Measurements from ENCODE around the gene SLC25A13.

Gene SLC25A13

DNA sequence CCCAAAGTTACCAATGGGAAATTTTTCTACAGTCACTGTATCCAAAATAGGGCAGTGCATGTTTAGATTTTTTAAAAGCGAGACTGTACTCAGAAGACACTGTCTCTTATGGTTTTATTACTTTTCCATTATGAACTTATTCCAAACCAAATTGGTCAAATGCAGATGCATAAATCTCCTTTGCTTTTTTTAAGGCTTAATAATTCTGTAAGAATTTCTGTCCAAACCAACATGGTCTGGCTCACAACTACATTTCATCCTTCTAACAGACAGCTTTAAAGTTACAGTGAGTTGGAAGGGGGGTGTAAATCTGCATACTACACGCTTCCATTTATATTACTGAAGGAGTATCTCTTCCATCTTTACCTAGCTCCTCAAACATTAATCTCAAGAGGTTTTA is 199.2 kb downstream of the SLC25A13 start:
- ATAC-seq = no peak
- TF ChIP-seq CSDC2 (CRISPR knock-in tag; IDR thresholded peaks at IDR 0.05) = no peak
- TF ChIP-seq RARB (CRISPR knock-in tag; IDR thresholded peaks at IDR 0.05) = no peak
- TF ChIP-seq ZNF8 (CRISPR knock-in tag; IDR thresholded peaks at IDR 0.05) = no peak
- TF ChIP-seq ISL1 (CRISPR knock-in tag; IDR thresholded peaks at IDR 0.05) = no peak
- TF ChIP-seq ZNF70 (CRISPR knock-in tag; IDR thresholded peaks at IDR 0.05) = no peak
- TF ChIP-seq, protein P1, sequence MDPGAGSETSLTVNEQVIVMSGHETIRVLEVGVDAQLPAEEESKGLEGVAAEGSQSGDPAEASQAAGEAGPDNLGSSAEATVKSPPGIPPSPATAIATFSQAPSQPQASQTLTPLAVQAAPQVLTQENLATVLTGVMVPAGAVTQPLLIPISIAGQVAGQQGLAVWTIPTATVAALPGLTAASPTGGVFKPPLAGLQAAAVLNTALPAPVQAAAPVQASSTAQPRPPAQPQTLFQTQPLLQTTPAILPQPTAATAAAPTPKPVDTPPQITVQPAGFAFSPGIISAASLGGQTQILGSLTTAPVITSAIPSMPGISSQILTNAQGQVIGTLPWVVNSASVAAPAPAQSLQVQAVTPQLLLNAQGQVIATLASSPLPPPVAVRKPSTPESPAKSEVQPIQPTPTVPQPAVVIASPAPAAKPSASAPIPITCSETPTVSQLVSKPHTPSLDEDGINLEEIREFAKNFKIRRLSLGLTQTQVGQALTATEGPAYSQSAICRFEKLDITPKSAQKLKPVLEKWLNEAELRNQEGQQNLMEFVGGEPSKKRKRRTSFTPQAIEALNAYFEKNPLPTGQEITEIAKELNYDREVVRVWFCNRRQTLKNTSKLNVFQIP (CRISPR knock-in tag; IDR thresholded peaks at IDR 0.05; ENCODE audit: borderline replicate concordance, low read depth) = no peak
- TF ChIP-seq TCF4 (CRISPR knock-in tag; IDR thresholded peaks at IDR 0.05; ENCODE audit: borderline replicate concordance) = no peak
- no peak for TF ChIP-seq ARNTL (CRISPR knock-in tag; IDR thresholded peaks at IDR 0.05; ENCODE audit: borderline replicate concordance, low read depth)
- no peak for TF ChIP-seq BACH2 (CRISPR knock-in tag; IDR thresholded peaks at IDR 0.05; ENCODE audit: borderline replicate concordance)
- no peak for TF ChIP-seq ZC3H10 (CRISPR knock-in tag; IDR thresholded peaks at IDR 0.05)
- TF ChIP-seq ZNF565 (CRISPR knock-in tag; conservative IDR thresholded peaks at IDR 0.05; ENCODE audit: low read depth) = no peak
- no peak for TF ChIP-seq ESRRG (CRISPR knock-in tag; IDR thresholded peaks at IDR 0.05)
- no peak for TF ChIP-seq OSR1 (CRISPR knock-in tag; IDR thresholded peaks at IDR 0.05)
- TF ChIP-seq, protein P2, sequence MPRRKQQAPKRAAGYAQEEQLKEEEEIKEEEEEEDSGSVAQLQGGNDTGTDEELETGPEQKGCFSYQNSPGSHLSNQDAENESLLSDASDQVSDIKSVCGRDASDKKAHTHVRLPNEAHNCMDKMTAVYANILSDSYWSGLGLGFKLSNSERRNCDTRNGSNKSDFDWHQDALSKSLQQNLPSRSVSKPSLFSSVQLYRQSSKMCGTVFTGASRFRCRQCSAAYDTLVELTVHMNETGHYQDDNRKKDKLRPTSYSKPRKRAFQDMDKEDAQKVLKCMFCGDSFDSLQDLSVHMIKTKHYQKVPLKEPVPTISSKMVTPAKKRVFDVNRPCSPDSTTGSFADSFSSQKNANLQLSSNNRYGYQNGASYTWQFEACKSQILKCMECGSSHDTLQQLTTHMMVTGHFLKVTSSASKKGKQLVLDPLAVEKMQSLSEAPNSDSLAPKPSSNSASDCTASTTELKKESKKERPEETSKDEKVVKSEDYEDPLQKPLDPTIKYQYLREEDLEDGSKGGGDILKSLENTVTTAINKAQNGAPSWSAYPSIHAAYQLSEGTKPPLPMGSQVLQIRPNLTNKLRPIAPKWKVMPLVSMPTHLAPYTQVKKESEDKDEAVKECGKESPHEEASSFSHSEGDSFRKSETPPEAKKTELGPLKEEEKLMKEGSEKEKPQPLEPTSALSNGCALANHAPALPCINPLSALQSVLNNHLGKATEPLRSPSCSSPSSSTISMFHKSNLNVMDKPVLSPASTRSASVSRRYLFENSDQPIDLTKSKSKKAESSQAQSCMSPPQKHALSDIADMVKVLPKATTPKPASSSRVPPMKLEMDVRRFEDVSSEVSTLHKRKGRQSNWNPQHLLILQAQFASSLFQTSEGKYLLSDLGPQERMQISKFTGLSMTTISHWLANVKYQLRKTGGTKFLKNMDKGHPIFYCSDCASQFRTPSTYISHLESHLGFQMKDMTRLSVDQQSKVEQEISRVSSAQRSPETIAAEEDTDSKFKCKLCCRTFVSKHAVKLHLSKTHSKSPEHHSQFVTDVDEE (CRISPR knock-in tag; IDR thresholded peaks at IDR 0.05) = no peak
- TF ChIP-seq ZFP3 (CRISPR knock-in tag; IDR thresholded peaks at IDR 0.05) = no peak
- no peak for TF ChIP-seq ZFP30 (CRISPR knock-in tag; IDR thresholded peaks at IDR 0.05)

DNA sequence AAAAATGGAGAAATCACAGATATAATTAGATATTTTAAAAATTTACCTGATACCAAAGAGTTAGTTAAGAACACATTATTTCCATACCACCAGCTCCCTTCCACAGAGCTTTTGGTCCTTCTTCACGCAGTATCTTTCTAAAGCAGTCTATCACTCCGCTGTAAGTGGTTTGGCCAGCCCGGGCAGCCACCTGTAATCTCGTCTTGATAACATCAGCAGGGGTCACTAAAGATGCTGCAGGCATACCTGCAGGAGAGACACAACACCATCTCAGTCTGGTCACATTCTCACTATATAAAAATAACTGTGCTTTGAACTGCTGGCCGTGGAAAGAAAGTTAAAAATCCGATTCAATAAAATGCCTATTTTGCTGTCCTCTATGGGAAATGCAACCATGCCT is 200.1 kb downstream of the SLC25A13 start:
- no peak for ATAC-seq
- TF ChIP-seq, protein P3, sequence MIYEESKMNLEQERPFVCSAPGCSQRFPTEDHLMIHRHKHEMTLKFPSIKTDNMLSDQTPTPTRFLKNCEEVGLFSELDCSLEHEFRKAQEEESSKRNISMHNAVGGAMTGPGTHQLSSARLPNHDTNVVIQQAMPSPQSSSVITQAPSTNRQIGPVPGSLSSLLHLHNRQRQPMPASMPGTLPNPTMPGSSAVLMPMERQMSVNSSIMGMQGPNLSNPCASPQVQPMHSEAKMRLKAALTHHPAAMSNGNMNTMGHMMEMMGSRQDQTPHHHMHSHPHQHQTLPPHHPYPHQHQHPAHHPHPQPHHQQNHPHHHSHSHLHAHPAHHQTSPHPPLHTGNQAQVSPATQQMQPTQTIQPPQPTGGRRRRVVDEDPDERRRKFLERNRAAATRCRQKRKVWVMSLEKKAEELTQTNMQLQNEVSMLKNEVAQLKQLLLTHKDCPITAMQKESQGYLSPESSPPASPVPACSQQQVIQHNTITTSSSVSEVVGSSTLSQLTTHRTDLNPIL (CRISPR knock-in tag; IDR thresholded peaks at IDR 0.05; ENCODE audit: low read depth) = no peak
- TF ChIP-seq PPARA (CRISPR knock-in tag; IDR thresholded peaks at IDR 0.05; ENCODE audit: borderline replicate concordance) (no peak), ZC3H10 (CRISPR knock-in tag; IDR thresholded peaks at IDR 0.05) (no peak), TCF4 (CRISPR knock-in tag; IDR thresholded peaks at IDR 0.05; ENCODE audit: borderline replicate concordance) (no peak), ZFP30 (CRISPR knock-in tag; IDR thresholded peaks at IDR 0.05) (no peak)

DNA sequence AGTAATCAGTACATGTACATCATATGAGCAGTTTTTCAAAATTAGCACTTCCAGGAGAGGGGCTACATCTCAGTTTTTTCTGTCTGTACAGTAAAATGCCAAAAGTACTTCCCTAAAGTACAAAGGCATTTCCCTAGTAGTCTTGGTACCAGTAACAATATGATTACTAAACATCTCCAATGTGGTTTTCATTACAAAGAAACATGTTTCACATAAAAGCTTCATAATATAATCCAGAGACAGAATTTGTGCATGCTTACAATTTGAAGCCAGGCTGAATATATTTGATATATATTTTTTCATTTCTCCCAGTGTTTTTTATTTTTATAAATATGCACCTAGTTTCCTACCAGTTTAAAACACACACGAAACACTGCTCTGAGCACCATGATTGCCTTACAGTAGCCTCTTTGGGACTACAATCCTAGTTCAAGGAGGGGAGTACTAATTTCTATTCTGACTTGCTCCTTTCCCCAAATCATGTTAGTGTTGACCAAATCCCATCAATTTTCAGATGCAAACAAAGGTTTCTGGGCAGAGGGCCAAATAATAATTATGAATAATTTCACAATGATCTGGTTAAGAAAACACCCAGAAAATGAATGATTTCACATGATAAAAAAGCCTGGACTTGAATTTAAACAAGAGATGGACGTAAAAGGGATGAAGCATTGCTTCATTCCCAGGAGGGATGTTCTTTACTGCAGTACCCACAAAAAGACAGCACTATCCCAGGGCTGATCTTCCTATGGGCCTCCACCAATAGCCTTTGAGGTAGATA is 201.3 kb downstream of the SLC25A13 start:
- peak; percentile 67 for ATAC-seq
- TF ChIP-seq ISL1 (CRISPR knock-in tag; IDR thresholded peaks at IDR 0.05) = 0 out of 2 replicates have a peak, but pooled peaks have one; percentile 18
- TF ChIP-seq TCF4 (CRISPR knock-in tag; IDR thresholded peaks at IDR 0.05; ENCODE audit: borderline replicate concordance) = peak; percentile 55; the same call in 1 of the 2 replicates
- TF ChIP-seq, protein P3 (CRISPR knock-in tag; IDR thresholded peaks at IDR 0.05; ENCODE audit: low read depth) = no peak

DNA sequence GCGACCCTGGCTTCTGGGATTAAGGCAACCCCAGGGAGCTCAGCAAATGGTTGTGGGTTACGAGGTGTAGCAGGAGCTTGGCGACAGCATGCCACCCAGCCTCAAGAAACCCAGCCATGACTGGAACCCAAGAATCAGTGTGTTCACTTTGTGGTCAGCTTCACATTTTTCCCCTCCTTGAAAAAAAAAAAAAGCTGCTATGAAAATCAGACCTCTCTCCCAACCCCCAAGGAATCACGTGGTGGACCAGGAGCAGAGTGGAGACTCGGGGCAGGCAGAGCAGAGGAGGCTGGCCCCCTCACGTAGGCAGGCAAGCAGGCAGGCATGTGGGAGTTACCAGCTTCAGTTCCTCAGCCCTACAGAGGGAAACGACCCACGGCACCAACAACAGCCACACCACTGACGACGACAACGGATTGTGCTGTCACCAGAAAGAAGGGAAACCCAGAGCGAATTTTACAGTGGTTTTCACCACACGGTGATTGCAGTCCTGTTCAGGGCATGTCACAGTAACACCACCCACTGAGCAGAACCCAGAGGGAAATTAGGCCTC is 203.4 kb downstream of the SLC25A13 start:
- ATAC-seq = no peak; the same call in 2 of the 3 replicates
- no peak for TF ChIP-seq ARNTL (CRISPR knock-in tag; IDR thresholded peaks at IDR 0.05; ENCODE audit: borderline replicate concordance, low read depth)
- TF ChIP-seq, protein P2 (CRISPR knock-in tag; IDR thresholded peaks at IDR 0.05) = no peak
- TF ChIP-seq BACH2 (CRISPR knock-in tag; IDR thresholded peaks at IDR 0.05; ENCODE audit: borderline replicate concordance) = no peak
- no peak for TF ChIP-seq TCF4 (CRISPR knock-in tag; IDR thresholded peaks at IDR 0.05; ENCODE audit: borderline replicate concordance)
- no peak for TF ChIP-seq ZC3H10 (CRISPR knock-in tag; IDR thresholded peaks at IDR 0.05)
- TF ChIP-seq, protein P4, sequence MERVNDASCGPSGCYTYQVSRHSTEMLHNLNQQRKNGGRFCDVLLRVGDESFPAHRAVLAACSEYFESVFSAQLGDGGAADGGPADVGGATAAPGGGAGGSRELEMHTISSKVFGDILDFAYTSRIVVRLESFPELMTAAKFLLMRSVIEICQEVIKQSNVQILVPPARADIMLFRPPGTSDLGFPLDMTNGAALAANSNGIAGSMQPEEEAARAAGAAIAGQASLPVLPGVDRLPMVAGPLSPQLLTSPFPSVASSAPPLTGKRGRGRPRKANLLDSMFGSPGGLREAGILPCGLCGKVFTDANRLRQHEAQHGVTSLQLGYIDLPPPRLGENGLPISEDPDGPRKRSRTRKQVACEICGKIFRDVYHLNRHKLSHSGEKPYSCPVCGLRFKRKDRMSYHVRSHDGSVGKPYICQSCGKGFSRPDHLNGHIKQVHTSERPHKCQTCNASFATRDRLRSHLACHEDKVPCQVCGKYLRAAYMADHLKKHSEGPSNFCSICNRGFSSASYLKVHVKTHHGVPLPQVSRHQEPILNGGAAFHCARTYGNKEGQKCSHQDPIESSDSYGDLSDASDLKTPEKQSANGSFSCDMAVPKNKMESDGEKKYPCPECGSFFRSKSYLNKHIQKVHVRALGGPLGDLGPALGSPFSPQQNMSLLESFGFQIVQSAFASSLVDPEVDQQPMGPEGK (CRISPR knock-in tag; IDR thresholded peaks at IDR 0.05; ENCODE audit: borderline replicate concordance) = no peak
- TF ChIP-seq, protein P3 (CRISPR knock-in tag; IDR thresholded peaks at IDR 0.05; ENCODE audit: low read depth) = no peak
- TF ChIP-seq RARB (CRISPR knock-in tag; IDR thresholded peaks at IDR 0.05) = no peak

All from SK-N-SH treated with all-trans-retinoic acid at 6 μM for 48 hours (cell line).